NCI-H510A treated with DMSO at 0.1 percent for 48 hours (cell line): Measurements from ENCODE around the gene MYO18B.

Experiments used
- DNase-seq: peaks from one replicate; lab custom pipeline; 2025; lab: John Stamatoyannopoulos, UW

Gene MYO18B

DNA sequence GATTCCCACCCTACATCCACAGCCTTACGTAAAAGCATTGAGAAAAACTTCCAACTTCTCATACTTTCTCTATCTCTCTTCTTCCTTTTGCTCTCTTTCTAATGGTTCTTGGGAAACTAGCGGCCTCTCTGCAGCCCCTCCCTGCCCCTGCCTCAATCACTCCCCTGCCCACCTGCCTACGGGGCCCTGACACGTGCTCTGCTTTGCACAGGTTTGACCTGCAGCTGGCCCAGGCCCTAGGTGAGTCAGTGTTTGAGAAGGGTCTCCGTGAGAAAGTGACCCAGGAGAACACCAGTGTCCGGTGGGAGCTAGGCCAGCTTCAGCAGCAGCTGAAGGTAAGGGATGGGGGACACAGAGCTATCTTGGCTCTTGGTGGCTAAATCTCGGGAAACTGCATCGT lies 160.4 kb downstream of the MYO18B start:
- no peak for DNase-seq

DNA sequence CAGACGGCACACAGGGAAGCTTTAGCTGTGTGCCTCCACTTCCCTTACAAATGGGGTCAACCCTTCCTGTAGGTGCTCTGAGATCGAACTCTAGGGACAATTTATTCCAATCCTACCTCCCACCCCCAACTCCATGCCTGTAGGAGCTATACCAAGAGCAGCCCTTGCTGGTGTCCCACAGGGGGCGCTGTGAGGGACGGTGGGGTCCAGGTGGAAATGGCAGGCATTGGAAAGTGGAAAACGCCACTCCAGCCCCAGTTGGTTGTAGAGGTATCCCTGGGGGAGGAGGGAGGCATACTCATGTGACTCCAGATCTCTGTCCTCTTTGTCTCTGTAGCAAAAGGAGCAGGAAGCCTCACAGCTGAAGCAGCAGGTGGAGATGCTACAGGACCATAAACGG lies 161.3 kb downstream of the MYO18B start:
- DNase-seq: no peak

DNA sequence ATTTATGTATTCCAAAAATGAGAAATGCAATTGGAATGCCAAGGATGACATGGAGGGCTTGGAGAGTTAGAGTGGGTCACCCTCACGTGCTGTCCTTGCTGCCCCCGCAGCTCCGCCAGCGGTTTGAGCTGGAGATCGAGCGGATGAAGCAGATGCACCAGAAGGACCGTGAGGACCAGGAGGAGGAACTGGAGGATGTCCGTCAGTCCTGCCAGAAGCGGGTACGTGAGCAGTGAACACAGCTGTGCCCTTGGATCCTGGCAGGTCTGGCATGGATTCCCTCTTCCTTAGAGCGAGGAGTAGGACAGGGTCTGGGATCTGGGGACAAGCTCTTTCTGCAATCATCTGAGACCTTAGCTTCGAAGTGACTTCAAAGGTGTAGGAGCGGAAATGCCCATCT lies 166.2 kb downstream of the MYO18B start:
- no peak for DNase-seq

DNA sequence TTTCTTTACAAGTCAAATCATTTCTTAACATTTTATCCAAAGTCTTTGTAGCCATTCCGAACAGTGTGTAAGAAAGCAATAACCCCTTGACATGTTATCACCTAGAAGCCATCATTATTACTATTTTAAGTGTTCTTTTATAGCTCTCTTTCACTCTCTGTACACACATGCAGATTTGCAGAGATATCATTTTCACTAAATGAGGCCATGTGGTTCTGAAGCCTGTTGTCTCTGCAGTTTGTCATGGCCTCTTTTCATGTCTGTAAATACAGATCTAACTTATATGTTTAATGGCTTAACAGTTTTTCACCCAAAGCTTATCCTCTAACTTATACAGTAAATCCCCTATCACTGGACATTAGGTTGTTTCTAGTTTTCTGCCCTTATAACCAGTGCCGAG lies 166.8 kb downstream of the MYO18B start:
- no peak for DNase-seq

DNA sequence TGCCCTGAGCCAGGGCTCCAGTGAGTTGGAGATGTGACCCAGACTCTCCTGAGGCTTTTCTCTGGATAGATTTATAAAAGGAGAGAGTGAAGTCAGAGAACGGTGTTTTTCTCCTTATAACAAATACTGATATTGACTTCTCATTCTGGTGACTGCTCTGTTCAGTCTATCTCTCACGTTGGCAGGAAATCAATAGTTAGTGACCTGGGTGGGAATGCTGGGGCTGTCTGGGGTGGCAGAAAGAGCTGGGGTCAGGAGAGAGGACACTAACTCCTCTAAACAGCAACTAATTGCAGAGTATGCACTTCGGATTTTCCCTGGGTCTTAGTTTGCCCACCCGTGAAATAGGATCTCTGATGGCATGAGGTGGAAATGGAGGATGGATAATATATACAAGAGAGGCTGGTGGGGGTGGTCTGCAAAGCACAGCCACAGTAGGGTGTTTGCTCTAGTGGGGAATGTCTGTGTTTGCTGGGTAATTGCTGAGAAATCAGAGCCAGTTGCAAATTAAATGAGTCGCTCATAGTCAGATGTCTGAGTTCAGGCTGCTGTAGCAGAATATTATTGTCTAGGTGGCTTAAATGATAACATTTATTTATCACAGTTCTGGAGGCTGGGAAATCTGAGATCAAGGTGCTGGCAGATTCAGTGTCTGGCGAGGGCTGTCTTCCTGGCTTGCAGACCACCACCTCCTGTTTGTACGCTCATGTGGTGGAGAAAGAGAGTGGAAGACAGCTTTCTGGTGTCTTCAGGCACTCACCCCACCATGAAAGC lies 167.8 kb downstream of the MYO18B start:
- DNase-seq: no peak

DNA sequence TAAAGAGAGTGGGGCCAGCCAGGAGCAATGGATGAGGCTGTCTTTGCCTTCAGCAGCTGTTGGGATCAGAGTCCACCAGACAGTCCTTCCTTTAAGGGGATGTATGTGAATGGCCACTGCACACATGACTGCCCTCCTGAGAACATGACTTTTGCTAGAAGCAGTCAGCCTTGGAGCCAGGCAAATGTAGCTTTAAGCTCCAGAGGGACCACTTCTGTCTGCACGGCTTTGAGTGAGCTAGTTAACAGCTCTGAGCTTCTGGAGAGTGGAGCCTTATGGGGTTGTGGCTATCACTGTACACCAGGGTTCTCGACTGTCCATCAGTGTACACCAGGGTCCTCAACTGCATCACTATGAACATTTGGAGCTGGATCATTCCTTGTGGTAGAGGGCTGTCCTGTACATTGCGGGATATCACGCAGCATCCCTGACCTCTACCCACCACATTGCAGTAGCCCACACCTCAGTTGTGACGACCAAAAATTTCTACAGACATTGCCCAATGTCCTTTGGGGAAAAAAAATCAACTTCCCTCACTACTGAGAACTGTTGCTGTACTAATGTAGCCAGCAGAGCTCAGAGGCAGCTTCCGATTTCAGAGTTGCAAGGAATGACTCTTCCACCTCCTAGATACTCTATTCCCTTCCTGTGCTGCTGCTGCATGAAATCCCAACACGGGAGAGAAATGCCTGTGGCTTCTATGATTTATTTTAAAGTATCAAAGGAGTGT lies 169.4 kb downstream of the MYO18B start:
- DNase-seq: no peak

DNA sequence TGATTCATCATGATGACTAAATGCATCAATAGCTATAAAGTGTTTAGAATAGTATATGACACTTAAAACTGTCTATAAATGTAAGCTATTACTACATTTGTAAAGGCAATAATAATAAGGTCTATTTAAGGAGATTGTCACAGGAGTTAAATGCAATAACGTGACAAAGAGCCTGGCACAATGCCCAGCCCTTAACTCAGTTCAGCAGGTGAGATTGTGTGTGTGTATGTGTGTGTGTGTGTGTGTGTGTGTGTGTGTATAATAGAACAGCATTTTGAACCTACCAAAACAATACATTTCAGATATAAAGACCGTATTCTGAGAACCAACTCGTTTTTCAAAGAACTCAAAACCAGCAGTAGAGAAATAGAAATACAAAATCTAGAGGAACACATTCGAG lies 177.5 kb downstream of the MYO18B start:
- DNase-seq: peak; percentile 73

DNA sequence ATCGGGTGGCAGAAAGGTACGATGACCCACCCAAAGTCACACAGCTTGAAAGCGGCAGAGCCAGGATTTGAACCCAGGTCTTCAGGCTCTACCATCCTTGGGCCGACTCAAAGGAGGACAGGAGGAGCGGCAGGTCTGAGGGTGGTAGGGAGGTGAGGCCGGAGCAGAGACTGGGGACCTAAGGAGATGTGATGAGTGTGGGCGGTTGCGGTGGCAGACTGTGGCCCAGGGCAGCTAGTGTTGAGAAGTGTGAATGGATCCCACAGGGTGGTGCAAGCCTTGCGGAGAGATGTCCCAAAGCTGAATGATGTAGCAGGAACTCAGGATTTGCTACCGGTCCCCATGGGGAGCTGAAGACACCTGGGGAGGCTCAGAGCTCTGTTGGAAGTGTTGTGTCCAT lies 180.2 kb downstream of the MYO18B start:
- no peak for DNase-seq

DNA sequence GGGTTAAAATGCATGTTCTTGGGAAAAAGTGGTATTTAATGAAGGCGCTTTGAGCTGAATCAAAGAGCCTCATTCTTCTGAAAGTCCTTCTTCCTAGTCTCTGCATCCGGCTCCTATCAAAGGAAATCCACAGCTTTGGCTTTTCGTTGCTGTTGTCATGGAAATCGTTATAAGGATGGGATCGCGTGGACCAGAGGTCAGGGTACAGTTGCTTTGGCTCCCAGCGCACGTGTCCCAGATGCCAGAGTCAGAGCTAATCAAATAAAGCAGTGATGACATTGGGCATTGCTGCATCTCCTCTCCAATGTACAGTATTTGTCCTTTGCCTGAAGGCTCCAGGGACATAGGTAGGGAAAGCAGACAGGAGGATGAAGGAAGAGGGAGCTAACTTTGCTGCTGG lies 181.9 kb downstream of the MYO18B start:
- no peak for DNase-seq

DNA sequence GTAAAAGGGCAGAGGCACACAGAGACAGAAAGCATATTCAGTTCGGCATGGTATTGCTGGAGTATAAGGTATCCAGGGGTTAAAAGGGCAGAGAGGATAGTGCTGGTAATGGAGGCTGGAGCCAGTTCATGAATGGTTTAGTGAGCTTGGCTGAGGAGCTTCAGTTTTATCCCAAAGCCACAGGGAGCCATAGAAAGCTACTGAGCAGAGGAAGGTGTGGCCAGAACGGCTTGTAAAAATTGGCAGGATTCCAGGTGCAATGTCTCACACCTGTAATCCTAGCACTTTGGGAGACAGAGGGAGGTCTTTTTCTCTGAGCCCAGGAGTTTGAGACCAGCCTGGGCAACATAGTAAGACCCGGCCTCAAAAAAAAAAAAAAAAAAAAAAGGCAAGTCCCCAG lies 186.1 kb downstream of the MYO18B start:
- peak; percentile 16 for DNase-seq

DNA sequence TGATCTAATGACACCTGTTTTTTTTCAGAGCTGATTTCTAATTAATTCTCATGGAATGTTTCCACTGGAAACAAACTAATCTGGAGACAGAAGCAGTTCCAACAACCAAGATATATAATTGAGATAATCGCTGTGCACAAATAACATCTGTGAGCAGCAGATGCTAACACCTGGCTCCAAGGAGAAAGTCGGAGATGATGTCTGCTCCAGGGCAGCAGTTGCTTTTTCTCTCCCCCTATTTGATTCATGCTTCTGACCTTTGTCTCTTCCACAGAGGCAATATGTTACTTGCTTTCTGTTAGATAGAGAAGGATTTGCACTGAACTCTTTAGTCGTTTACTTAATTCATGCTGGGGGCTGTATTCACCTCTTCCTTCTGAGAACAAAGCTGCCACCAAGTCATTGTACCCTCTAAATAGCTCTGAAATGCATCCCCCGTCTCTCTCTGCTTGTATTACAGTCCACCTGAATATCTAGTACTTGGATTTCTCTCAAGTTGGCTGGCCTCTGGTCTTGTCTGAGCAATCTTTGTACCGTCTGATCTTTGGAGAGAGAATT lies 187.4 kb downstream of the MYO18B start:
- no peak for DNase-seq

DNA sequence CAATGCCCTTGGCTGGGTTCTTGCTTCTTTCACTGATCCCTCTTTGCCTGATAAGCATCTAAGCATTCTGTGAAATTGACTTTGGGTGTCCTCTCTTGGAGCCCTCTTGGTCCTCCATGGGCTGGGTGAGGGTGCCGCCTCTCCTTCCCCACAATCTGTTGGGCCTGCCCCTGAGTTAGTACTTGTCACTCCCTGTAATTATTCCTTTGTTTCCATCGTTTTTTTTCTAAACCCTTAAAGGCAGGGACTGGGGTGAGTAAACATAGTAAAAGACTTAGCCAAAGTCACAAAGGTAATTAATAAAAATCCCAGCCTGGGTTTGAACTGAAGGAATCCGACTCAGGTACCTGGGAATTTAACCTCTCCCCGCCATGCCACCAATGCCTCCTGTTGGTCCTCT lies 188.1 kb downstream of the MYO18B start:
- DNase-seq: no peak

DNA sequence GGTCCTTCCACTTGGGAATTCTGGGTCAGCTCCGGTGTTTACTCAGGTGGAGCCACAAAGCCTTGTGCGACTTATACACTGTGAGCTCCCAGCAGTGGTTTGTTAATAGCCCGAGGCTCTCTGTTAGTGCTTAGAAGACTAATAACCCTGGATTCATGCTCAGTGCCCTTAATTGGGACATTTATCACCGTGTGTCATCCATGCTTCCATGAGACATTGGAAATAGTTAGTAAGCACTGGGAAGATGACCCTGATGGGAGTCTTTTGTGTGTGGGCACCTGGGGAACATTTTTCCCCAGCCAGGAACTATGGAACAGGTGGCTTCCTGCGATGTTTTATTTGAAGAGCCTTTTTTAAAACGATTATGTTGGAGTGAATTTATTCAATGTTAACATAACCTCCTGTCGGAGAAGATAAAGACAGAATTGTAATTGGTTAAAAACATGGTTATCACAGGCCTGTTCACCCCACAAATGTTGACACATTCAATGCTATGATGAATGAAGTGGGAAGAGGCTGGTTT lies 188.9 kb downstream of the MYO18B start:
- DNase-seq: peak; percentile 75

DNA sequence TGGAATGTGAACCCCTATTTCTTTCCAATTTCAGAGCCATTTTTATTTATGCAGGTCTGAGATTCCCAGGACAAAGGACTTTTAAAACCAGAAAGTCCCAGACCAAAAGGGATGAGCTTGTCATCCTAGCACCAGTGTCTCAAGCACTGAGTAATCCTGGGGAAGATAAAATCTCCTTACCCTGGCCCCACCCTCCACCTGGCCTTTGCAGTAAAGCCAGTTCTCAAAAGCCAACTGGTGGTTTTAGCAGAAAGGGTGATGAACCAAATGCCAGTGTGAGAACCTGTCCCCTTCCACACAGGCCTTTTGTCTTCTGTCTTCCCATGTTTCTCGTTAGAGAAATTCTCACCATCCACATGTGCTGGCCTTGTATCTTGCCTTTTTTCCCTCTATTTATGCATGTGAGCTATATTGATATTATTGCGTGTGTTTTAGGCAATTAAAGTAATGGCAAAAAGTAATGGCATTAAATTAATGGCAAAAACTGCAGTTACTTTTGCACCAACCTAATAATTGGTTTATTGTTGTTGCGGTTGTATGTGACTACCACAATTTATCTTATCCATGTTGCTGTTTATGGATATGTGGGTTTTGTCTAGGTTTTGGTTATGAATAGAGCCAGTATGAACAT lies 191.3 kb downstream of the MYO18B start:
- DNase-seq: no peak

DNA sequence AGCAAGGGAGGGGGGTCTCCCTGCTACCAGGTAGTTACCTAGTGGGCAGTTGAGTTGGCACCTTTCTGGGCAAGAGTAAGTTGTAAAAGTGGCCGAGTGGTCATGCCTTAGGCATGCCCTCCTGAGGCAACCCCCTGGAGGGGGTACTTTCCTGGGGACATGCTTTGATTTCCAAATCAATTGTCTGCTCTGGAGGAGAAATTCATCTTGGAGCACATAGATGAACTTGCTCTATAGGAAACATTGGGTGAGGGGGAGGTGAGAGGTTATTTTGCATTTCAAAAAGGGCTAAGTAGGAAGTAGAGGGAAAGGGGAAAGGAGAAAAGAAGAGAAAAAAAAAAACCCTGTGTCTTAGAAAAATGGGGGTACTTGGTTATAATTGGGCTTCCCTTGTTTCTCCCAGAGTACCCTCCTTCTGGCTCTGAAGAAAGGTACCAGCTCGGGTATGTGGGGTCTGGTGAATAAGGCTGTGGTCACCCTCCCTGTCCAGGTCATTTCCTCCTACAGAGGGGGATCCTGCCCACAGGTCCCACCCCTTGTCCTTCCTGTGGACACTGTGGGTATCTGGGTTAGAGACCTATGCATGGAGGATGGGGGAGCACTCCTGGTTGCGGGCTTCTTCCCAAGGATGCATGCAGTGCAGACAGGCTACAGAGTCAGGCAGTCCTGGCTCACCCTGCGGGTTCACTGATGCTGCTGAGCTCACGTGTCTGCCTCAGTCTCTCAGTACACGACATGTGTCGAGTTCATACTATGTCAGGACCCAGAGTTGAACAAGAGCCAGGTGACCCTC lies 193.5 kb downstream of the MYO18B start:
- no peak for DNase-seq

DNA sequence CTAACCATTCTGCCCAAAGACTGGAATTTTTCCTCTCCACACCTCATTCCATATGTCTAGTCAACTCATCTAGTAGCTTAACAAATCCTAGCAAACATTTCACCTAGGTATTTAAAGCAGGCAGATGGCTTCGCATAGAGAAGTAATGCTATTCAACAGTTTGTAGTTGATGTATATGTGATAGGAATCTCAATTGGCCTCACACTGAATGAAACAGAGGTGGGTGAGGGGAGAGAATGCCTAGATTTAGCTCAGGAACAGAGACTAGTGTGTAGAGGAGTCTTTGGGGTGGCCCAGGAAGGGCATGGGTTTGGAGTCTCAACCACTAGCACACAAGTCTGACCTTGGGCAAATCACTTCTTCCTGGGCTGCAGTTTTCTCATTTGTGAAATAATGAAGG lies 196.2 kb downstream of the MYO18B start:
- DNase-seq: no peak

DNA sequence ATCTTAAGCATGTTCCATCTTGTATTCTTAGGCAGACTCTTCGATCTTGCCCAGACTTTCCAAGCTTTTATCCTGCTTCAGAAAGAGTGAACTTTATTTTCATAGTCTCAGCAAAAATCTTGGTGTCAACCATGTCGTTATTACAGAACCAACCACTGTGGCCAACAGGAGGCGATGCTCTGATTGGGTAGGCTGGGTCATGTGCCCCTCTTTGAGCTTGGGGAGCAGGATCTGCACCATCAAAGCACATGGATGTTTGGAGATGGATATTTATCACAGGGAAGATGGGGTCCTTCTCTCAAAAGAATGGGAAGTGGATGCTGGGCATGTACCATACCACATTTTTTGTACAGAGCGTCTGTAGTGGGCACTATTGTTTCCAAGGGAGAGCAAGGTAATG lies 197.4 kb downstream of the MYO18B start:
- DNase-seq: no peak

DNA sequence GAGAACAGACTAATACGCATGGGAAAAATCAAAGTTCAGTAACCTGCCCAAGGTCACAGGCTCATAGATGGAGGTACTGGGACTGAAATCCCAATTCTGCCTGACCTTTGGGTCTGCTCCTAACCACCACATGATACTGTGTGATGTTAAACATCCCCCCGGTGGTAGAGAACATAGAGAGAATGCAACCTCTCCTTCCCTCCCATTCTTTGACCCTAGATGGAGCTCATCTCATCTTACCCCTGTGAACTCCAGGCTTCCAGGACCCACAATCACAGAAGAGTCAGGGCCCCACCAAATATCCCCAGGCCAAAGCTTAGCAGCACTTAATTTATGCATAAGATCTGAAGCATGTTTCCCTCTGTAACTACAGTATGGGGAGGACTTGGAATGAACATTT lies 198.5 kb downstream of the MYO18B start:
- no peak for DNase-seq

DNA sequence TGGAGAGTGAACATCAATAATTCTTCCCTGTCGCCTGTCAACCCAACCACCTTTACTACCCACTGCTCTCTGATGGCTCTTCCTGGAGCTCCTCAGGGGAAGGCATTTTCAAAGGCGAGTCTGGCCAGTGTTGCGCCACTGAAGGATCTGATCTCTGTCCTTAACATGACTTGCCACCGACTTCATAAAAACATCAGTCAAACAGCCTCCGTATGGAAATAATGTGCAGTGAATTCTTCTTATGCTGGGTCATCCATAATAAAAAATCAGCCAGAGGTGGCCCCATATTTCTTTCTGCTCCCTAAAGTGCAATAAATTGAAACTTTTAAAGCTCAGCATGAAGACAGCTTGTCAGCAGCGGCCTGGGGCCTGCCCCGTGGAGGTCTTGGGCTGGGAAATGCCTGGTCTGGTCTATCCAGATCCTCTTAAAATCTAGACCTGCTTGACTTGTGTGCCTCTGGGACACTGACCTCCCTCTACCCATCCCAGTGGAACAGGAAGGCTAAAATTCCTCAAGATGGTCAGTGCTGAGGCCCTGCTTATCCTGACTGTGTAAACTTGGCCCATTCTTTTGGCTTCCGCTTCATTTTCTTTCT lies 199.5 kb downstream of the MYO18B start:
- DNase-seq: no peak

DNA sequence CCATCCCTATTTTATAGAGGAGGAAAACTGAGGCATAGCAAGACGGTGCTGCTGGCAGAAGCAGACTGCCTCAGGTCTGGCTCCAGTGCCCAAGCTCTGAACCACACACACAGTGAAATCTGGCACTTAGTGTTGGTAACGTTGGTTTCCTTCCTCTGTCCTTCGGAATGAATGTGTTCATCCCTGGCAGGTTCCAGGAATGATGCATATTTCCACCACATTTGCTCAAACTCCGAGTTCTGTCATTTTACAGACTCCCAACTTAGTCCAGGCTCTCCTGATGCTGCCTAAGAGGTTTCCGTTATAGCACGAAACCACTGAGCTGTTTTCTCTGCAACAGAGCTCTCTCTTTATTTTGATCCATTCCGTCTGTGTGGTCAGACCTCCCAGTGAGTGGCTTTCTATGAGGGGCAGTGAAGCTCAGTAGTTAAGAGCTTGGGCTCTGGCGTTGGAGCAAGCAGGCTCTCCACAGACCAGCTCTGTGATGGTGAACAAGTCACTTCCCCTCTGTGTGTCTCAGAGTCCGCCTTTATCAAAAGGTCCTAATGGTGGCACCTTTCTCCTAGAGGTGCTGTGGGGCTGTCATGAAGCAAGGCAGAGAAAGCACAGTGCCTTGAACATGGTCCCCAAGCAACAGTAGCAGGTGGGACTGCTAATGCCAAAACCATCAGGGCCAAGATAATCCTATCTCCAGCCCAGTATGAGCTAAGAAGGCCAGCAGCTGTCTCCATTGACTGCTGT lies 200.3 kb downstream of the MYO18B start:
- no peak for DNase-seq
